Measurements from ENCODE around the gene RNF212B.

DNA sequence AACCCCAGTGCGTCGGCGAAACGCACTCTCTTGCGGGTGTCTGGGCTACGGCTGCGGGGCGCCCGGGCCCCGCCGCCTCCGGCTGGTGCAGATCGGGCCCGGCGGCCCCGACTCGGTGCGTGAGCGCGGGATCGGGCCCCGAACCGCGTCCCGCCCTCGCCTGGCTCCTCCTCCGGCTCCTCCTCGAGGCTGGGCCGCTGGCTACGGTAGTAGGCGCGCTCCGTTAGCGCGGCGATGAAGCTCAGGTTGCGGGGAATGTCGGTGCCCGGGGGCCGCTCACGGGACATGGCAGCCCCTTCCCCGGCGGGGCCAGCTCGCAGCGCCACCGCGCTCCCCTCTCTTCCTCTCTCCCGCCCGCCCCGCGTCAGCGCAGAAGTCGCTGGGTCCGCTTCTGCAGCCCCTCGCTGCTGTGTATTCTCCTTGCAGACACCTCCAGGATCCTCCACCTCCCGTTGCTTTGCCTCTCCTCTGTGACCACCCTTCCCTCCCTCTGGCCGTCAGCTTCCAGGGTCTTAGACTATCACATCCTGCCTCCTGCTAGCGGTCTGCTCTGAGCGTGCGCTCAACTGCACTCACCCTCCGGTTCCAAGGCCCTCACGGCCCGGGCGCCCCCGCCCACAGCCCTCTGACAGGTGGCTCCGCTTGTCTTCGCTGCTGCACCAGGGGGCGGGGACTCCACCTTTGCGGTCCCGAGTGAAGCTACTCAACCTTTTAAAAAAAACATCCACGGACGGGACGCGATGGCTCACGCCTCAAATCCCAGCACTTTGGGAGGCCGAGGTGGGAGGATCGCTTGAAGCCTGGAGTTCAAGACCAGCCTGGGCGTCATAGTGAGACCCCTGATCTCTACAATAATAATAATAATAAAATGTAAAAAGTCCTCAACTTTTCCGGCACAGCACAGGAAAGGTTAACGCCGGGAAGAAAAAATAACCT lies 64.8 kb downstream of the RNF212B start, which contains the start of gene PPP1R3E:
- TF ChIP-seq, protein P1, sequence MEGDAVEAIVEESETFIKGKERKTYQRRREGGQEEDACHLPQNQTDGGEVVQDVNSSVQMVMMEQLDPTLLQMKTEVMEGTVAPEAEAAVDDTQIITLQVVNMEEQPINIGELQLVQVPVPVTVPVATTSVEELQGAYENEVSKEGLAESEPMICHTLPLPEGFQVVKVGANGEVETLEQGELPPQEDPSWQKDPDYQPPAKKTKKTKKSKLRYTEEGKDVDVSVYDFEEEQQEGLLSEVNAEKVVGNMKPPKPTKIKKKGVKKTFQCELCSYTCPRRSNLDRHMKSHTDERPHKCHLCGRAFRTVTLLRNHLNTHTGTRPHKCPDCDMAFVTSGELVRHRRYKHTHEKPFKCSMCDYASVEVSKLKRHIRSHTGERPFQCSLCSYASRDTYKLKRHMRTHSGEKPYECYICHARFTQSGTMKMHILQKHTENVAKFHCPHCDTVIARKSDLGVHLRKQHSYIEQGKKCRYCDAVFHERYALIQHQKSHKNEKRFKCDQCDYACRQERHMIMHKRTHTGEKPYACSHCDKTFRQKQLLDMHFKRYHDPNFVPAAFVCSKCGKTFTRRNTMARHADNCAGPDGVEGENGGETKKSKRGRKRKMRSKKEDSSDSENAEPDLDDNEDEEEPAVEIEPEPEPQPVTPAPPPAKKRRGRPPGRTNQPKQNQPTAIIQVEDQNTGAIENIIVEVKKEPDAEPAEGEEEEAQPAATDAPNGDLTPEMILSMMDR (IDR thresholded peaks at IDR 0.05): no peak
- no peak for TF ChIP-seq POLR2A (IDR thresholded peaks at IDR 0.05)
